Activated effector memory CD4-positive, alpha-beta T cell treated with Interleukin-2 at 50 U/mL for 16 hours (primary cell): ENCODE data around the gene NHERF2.

Source experiments
- DNase-seq: peaks from one replicate; pipeline ENCODE4 v3.0.0-alpha.2; 2020

Gene NHERF2

DNA sequence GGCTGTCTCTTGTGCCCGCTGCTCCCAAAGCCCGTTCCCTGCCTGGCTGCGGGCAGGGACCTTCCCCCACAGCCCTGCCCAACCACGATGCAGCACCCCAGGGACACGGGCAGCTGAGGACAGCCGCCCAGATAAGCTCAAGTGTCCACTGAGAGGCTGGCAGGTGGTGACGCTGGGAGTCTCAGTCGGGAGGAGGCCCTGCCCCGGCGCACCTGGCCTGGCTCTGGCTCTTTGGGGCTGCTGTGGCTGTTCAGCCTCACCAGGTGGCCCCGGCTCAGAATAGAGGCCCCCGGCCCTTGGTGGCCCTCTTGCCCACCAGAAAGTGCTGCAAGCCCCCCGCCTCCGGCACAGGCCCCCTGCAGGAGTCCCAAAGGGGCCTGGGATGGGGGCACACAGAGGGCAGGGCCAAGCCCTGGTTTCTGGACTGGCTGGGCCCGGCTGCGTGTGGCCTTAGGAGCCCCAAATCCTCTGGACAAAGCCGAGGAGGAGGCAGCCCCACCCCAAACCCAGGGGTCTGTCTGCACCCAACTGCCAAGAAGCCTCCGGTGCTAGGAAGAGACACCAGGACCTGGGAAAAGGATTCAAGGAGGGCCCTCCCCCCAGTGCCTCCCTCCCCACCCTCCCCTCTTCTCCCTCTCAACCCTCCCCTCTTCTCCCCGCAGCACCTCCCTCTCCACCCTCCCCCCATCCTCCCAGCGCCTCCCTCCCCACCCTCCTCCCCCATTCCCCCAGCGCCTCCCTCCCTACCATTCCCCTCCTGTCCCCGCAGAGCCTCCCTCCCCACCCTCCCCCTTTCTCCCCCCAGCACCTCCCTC is 15.7 kb downstream of the NHERF2 start:
- DNase-seq: no peak

DNA sequence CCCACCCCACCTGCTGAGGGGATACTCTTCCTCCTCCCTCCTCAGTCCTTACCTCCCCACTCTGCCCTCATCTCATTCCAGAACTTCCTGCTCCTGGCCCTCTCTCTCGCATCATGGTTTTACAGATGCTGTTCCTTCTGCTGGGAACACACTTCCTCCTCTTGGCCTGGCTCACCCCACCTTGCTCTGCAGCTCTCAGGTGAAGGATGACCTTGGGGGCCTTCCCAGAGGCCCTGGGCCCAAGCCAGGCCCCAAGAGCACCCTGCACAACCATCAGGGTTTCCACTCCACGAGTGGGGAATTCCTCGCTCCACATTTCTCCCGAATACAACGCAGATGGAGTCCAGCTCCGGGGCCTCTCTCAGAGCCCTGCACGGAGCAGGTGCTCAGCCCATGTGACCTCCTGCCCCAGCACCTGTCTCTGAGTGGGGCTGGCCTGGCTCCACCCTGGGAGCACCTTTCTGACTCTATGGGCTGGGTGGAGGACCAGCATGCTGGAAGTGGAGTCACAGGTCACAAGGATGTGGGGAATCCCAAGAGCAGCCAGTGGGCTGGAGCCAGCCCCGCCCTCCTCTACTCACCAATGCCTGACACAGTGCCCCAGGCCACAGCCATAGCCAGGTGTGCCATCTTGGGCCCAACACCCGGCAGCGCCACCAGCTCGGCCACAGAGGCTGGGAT is 16.4 kb downstream of the NHERF2 start:
- DNase-seq: no peak

DNA sequence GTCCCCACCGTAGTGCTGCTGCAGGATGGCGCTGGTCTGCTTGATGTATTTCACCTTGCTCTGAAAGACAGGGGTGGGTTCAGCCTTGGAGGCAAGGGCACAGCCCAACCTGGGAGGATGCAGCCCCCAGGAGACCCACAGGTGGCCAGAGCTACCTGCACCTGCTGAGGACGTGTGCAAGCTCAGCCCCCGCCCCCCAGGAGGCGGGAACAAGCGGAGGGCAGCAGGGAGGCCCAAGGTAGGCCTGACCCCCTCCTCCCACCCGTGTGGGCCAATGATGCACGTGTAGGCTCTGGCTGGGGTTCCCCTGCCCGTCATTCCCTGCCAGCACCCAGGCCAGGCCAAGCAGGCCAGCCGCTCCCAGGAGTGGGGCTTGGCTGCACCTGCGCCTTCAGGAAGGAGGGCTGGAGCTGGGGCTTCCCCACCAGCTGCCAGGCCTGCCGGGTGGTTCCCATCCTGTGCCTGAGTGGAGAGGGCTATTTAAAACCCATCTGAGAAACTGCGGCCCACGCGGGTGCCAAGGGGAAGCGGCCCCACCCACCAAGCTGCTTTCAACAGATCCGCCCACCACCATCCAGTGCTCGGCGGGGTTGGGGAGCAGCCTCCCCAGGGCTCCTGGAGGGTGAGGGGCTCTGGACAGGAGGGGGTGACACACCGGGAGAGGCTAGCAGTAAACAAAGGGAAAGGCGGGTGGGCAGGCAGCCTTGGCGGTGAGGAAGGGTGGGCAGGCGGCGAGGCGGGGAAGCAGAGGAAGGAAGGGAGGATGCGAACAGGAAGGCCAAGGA is 17.2 kb downstream of the NHERF2 start:
- no peak for DNase-seq

DNA sequence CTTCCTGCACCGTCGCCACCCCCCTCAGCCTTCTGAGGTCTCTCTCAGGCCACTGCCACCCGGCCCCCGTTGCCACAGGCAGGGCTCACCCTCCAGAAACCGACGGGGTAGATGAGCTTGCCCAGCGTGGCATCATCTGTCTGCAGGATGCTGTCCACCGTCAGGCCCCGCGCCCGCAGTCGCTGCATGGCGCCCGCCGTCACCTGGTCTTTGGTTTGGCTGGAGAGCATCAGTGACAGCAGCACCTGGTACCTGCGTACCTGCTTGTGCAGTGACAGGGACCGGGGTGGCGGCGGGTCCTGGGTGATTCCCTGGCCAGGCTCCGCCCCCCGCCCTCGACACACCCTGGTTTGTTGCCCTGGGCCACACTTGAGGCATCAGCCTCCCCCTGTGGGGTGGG is 17.8 kb downstream of the NHERF2 start:
- no peak for DNase-seq

DNA sequence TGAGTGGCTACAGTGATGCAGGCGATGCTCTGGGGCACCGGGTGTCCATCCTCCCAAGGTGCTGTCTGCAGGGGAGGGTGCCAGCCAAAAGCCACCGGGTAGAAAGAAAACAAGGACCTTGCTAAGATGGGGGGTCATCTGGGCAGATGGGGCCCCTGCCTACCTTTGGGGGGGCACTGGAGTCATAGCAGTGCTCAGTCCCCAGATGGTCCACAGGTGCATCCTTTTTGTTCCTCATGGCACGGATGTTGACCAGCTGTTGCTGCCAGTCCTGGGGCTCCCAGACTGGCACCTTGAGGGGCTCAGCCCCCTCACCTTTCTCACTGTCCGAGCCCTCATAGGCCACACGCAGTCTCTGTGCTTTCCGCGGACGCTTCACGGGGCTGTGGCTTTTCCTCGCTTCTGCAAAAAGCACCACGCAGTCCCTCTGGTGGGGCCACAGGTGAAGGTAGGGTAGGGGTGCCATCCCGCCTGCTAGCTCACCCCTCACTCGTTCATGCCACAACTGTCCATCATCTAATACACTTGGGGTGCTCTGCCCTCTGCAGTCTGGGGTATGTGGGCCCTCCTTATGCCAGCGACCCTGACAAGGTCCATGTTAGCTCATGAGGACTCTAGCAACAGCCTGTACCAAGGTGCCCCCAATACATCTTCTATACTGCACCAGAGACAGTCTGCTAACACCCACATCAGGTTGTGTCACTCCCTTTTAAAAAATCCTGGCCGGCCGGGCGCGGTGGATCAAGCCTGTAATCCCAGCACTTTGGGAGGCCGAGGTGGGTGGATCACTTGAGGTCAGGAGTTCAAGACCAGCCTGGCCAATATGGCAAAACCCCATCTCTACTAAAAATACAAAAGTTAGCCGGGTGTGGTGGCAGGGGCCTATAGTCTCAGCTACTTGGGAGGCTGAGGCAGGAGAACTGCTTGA is 19.5 kb downstream of the NHERF2 start:
- DNase-seq: no peak

DNA sequence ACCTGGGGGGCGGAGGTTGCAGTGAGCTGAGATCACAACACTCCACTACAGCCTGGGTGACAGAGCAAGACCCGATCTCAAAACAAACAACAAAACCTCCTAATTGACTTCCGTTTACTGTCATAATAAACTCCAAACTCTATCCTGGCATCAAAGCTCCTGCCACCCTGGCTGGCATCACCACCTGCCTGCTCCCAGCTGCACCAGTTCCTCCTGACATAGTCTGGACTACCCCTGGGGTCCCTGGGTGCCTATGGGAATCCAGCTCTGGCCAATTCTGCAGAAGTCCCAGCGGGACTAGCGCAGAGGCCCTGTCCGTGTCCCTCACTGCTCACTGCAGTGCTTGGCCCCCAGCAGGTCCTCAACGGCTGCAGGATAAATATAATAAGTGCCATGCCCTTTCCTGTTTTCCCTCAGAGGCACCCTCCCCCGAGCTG is 20.2 kb downstream of the NHERF2 start:
- no peak for DNase-seq

DNA sequence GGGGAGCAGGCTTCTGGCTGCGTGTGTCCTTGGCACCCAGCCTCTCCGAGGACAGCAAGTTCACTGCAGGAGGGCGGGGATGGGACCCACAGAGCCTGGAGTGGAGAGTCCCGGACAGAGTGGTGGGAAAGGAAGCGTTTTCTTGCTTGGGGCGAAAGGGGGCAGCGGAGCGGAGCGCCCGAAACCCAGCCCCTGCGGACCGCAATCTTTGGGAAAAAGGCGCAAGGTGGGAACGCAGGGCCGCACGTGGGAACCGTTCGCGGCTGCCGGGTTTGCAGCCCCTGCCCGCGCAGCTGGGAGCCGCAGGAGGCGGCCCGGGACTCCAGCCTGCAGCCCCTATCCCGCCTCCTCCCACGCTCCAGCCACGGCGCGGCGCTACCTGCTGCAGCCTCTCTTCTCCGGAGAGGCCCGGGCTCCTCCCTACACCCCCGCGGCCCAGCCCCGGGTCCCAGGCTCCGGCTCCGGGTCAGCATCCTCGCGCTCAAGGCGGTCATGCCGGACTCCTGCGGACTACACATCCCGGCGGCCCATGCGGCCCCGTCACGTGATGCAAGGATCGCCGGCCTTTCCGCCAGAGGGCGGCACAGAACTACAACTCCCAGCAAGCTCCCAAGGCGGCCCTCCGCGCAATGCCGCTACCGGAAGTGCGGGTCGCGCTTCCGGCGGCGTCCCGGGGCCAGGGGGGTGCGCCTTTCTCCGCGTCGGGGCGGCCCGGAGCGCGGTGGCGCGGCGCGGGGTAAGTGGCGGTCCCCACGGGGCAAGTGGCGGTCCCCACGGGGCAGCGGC is 20.8 kb downstream of the NHERF2 start, which contains the start of the genes NTHL1 and TSC2:
TSS of gene NTHL1 (minus strand) at position 505 of the 786 bp plus-strand sequence. CDS start at position 494, 11 bp downstream.
TSS of gene TSC2 (plus strand) at position 656 of the 786 bp plus-strand sequence. CDS start 631 bp downstream, outside the sequence.
- peak; percentile 91 for DNase-seq

DNA sequence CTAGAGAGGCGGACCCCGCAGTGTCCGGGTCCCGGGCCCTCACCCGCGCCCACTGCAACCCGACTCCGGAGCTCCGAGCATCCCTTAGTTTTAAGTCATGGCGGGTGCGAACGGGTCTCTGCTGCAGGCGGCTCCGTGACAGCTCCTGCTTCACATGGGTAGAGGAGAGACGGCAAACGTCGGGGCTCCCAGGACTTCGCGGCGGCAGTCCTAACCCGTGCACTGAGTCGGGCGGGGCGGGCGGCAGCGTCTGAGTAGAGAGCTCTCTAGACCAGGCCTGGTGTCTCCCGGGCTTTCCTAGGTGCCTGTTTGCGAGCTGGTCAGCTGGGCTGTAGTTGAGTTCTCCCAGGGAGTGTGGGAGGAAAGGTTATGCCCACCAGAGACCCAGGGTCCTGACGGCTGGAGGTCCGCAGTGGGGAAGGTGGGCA is 21.4 kb downstream of the NHERF2 start:
- DNase-seq: no peak

DNA sequence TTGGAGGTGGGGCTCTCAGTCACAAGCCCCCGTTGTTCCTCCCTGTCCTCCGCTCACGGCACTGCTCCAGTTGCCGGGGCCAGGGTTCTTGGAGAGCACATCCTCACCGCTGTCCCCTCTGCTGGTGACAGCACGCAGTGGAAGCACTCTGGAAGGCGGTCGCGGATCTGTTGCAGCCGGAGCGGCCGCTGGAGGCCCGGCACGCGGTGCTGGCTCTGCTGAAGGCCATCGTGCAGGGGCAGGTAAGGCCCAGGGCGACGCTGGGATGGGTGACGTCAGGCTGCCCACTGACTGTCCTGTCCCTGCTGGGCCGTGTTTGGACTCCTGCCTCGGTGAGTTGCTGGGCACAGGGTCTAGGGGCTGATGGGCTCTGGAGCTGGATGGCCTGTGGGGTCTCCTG is 26.5 kb downstream of the NHERF2 start:
- DNase-seq: no peak

DNA sequence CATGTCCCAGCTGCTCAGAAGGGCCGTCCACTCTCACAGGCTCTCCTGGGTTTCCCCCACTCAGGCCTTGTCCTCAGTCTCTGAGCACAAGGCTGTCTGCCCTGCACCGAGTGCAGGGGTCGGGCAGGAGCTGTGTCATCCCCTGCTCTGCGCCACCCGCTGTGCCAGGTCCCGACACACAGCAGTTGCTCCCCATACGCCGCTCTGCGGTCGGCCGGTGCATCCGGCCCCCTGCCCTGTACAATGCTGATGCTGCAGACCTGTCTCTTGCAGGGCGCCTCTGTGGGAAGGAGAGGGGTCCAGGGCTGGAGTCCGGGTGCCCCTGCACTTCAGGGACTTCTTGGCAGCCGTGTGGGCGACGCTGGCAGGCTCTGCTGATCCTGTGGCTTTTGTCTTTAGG is 27.2 kb downstream of the NHERF2 start:
- no peak for DNase-seq

DNA sequence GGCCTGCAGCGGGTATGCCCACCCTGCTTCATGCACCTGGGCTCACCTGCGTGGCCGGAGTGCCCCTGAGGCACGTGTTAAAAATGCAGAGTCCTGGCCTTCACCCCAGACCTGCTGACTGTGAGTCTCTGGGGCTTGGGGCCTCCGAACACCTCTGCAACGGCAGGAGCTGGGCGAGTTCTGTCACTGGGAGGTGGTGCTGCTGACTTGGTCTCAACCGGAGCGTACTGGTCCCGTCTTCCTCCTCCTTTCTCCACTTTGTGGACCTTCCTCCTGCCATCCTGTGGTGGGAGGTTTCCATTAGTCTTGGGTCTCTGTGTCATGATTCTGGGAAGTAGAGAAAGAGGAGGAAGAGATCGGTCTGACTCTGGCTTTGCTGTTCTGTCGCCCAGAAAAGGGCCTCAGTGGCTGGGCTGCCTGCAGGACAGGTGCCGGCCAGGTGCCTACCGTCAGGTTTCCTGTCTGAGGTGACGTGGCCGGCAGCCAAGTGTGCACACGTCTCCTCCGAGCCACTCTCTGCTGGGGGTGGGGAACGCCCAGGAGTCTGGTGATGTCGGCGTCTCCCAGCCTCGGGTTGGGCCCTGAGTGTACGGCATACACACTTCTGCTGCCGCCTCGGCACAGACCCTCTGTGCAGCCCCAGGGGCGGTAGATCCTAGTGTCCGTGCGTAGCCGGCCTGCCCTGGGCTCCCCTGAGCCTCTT is 28.0 kb downstream of the NHERF2 start:
- DNase-seq: no peak

DNA sequence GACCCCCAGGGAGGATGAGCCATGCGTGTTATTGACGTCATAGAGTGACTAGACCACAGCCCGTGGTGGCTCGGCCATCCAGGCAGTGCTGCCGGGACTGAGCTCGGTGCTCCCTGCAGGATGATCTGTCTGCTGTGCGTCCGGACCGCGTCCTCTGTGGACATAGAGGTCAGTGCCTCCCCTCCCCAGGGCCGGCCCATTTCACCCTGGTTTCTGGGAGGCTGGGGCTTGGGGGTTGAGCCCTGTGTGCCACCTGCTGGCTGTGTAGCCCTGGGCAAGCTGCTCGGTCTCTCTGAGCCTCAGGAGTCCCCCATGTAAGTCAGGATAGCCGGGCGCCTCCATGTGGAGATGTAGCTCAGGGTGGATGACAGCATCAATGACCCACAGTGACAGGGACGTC is 29.4 kb downstream of the NHERF2 start:
- DNase-seq: no peak

DNA sequence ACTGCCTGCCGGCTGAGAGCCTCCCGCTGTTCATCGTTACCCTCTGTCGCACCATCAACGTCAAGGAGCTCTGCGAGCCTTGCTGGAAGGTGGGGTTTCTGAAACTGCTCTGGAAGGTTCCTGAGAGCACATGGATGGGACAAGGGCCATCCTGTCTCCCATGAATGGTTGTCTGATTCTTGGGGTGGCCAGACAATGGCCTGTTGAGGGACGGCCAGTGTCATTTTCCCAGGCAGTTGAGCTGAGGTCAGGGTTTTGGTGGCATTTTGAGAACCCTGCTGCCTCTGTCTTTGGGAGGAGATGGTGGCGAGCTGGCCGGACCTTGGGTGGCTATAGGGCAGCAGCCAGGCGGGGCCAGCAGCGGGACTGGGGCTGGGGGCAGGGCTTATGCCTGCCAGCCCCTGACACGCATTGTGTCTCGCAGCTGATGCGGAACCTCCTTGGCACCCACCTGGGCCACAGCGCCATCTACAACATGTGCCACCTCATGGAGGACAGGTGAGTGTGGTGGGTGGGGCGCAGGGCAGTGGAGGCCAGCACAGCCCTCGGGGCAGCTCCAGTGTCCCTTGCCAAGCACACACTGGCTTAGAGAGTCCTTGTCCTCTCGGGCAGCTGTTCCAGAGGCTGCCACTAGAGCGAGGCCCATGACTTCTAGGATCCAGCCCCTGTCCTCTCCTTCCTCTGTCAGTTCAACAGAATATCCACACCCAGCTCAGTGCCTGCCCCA is 30.1 kb downstream of the NHERF2 start:
- DNase-seq: no peak

DNA sequence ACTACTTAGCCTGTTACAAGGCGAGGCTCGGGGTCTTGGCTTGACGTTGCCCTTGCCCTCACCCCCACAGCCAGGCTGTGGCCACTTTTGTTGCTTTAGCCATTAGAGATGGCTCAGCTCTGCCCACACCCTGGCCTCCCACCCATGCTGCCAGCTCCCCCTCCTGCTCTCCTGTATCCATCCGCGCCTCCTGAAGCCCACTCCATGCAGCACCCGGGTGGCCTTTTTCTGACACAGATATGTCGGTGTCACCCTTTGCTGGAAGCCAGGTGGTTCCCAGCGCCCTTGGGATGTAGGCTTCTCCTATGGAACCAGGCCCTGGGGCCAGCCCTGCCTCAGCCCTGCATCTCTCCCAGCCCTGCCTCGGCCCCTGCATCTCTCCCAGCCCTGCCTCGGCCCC is 30.7 kb downstream of the NHERF2 start:
- DNase-seq: no peak

DNA sequence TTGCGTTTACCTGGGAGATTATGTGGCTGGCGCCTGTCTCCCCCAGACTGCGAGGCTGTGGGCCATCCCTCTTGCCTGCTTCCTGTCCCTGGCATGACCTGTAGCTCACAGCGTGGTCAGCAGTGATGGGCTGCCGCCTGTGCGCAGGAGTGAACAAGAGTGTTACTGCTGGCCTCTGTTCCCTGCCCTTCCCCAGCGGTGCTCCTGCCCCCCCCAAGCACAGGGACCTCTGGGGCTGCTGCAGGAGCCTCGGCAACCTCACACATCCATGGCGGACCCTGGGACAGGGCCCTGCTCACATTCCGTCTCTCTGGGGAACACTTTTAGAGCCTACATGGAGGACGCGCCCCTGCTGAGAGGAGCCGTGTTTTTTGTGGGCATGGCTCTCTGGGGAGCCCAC is 31.7 kb downstream of the NHERF2 start:
- DNase-seq: no peak

DNA sequence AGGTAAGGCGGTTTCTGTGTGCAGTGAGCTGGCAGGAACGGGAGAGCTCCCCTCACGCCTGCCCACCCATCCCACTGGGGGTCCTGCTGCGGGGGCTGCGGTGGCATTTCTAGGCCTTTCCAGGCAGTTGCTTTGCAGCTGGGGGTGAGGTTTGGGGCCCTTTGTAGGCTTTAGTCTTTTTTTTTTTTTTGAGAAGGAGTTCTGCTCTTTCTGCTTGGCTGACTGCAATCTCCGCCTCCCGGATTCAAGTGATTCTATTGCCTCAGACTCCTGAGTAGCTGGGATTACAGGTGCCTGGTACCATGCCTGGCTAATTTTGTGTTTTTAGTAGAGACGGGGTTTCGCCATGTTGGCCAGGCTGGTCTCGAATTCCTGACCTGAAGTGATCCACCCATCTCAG is 32.2 kb downstream of the NHERF2 start:
- no peak for DNase-seq

DNA sequence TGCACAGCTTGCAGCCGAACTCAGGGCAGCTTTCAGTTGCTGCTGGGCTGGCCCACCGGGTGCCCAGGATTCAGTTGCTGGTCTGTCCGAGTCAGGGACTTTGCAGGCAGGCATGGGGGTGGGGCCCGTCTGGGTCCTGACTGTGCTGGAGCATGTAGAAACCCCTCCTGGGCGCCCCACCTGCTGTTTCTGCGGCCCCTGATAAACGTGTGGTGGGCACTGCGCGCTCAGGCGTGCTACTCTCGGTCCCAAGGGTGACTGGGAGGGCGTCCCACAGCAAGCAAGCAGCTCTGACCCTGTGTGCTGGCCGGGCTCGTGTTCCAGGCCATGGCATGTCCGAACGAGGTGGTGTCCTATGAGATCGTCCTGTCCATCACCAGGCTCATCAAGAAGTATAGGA is 33.6 kb downstream of the NHERF2 start:
- DNase-seq: no peak

DNA sequence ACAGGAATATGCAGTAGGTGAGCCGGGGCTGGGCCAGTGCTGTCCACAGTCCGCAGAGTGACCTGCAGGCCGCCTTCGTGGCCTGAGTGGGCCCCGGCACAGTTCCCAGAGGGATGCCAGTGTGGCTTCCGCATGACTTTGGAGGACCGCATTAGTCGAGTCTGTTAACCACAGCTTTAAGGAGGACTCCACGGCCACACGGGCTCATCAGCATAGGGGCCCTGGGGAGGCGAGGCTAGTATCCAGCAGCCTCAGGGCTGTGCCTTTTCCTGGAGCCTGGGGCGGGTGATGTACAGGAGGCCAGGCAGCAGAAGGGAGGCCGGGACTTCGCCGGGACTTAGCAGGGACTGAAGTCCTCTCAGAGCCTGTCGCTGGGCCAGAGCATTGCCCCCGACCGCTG is 34.3 kb downstream of the NHERF2 start:
- DNase-seq: no peak

DNA sequence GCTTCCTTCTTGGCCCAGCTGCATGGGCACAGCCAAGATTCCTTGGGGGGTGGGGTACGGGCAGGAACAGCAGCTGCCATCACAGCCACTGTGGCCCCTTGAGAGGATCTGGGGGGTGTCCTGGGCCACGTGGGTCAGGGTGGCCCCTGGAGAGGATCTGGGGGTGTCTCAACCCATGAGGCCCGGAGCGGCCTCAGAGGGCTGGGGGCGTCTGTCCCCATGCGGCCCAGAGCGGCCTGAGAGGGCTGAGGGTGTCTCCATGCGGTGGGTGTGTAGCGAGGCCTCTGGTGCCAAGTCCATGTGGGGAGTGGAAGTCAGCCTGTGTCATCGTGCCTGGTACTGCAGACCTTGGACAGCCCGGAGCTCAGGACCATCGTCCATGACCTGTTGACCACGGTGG is 34.8 kb downstream of the NHERF2 start:
- DNase-seq: no peak

DNA sequence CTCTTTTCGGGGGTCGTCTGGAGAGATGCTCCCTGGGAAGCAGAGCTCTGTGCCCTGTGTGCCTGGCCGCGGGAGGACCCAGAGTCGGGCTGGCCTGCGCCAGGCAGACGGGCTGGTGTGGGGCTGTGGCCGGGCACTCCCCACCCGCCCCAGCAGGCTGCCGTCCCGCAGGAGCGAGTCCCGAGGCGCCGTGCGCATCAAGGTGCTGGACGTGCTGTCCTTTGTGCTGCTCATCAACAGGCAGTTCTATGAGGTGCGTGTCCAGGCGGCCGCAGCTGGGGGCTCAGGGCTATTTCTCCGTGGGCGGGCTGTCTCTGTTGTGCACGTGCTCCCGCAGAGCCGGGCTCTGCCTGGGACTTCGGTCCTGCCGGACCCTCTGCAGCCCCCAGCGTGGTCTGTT is 36.1 kb downstream of the NHERF2 start:
- no peak for DNase-seq
